Endothelial cell of umbilical vein (primary cell): ENCODE measurements around the gene COL4A2. TPM values are rescaled to one million over a fixed set of nuclear protein-coding genes. Genes with fewer than 3 reads are reported as not detected.

Source experiments
- BruUV-seq: library from RNA; stranded (reverse); fragments of 400-500 nt; replicated peaks from 2 replicates; lab custom pipeline; 2021; lab: Mats Ljungman, UMichigan
- CTCF ChIA-PET: fragments of 300-600, 350-600 bp; sonication (Branson Sonifier 250); formaldehyde crosslinking; loops from one replicate; lab custom pipeline; 2021; ENCODE audit warnings: antibody characterized with exemption, inconsistent platforms; lab: Charles Lee
- POLR2A ChIA-PET: fragments of 300-600, 350-600 bp; sonication (Branson Sonifier 250); formaldehyde crosslinking; loops from one replicate; lab custom pipeline; 2021; ENCODE audit warnings: antibody characterized with exemption, inconsistent platforms; lab: Charles Lee
- DNase-seq: peaks from one replicate; pipeline ENCODE4 v3.0.0-alpha.2; 2011; ENCODE audit warnings: low read depth, low spot score
- FAIRE-seq: peaks from 2 replicates; lab custom pipeline; 2011; peaks lifted over from hg19 to GRCh38; lab: Jason Lieb, UNC
- H2AFZ ChIP-seq: 2 replicates; pipeline ENCODE4 v1.6.0; 2012; ENCODE audit warnings: low read depth, low read length, control low read depth, inconsistent platforms
- H3K27ac ChIP-seq: 2 replicates; pipeline ENCODE4 v1.5.1; 2011; ENCODE audit warnings: low read depth, mild to moderate bottlenecking, control low read depth, low read length, moderate library complexity; ENCODE audit not compliant: insufficient read depth
- H3K27me3 ChIP-seq, 2 experiments: 2 replicates each; pipeline versions ENCODE4 v1.6.0 to v1.6.1; 2011; ENCODE audit warnings: low read length in 2 of 2, mixed read lengths in 1 of 2; ENCODE audit not compliant: control insufficient read depth in 2 of 2, insufficient read depth in 2 of 2
- H3K36me3 ChIP-seq, 2 experiments: 2 replicates in 1 of 2; 3 replicates in 1 of 2; pipeline ENCODE4 v1.5.1; 2011; ENCODE audit warnings: low read length in 2 of 2, mild to moderate bottlenecking in 1 of 2, moderate library complexity in 1 of 2; ENCODE audit not compliant: control insufficient read depth in 2 of 2, insufficient read depth in 2 of 2; ENCODE audit errors: extremely low read depth in 1 of 2
- H3K4me1 ChIP-seq: 3 replicates; pipeline ENCODE4 v1.5.1; 2011; ENCODE audit warnings: mild to moderate bottlenecking, low read length; ENCODE audit not compliant: control insufficient read depth, insufficient read depth; ENCODE audit errors: extremely low read depth
- H3K4me2 ChIP-seq: 2 replicates; pipeline ENCODE4 v1.6.1; 2011; ENCODE audit warnings: low read length, control low read depth, mixed read lengths; ENCODE audit not compliant: insufficient read depth
- H3K4me3 ChIP-seq, 3 experiments: fragments of 200-600 bp in 1 of 3; sonication (generic), shearing (Covaris generic) in 1 of 3; replicated peaks in 1 of 3; 2 replicates each; pipeline ENCODE4 v1.5.1; 2011 to 2016; ENCODE audit warnings: control low read depth in 3 of 3, low read length in 3 of 3, mild to moderate bottlenecking in 2 of 3, inconsistent platforms in 1 of 3, low read depth in 1 of 3, moderate library complexity in 1 of 3; ENCODE audit not compliant: insufficient read depth in 1 of 3
- H3K79me2 ChIP-seq: 2 replicates; pipeline ENCODE4 v1.6.0; 2012; ENCODE audit warnings: low read length, inconsistent platforms; ENCODE audit not compliant: control insufficient read depth, insufficient read depth
- H3K9ac ChIP-seq: replicated peaks from 2 replicates; pipeline ENCODE3; 2011; ENCODE audit warnings: low read length, control low read depth; ENCODE audit not compliant: insufficient read depth; ENCODE audit errors: extremely low read depth
- H3K9me1 ChIP-seq: replicated peaks from 3 replicates; pipeline ENCODE4 v1.6.0; 2011; ENCODE audit warnings: mild to moderate bottlenecking, low read length; ENCODE audit not compliant: control insufficient read depth, insufficient read depth; ENCODE audit errors: extremely low read depth
- H3K9me3 ChIP-seq: replicated peaks from 2 replicates; pipeline ENCODE4 v1.5.1; 2012; ENCODE audit warnings: low read length, inconsistent platforms; ENCODE audit not compliant: control insufficient read depth, insufficient read depth
- H4K20me1 ChIP-seq: replicated peaks from 2 replicates; pipeline ENCODE3; 2011; ENCODE audit warnings: mild to moderate bottlenecking, low read length; ENCODE audit not compliant: control insufficient read depth, insufficient read depth; ENCODE audit errors: extremely low read depth
- CTCF ChIP-seq, 2 donors: IDR thresholded peaks; 1 replicate in 1 of 2; 2 replicates in 1 of 2; pipeline ENCODE4 v1.5.1; 2011; ENCODE audit warnings: low read length in 2 of 2, mild to moderate bottlenecking in 2 of 2, moderate library complexity in 2 of 2, control low read depth in 1 of 2, inconsistent platforms in 1 of 2, low read depth in 1 of 2; ENCODE audit not compliant: insufficient read depth in 1 of 2; ENCODE audit errors: extremely low read depth in 1 of 2
- EZH2 ChIP-seq: IDR thresholded peaks from 2 replicates; pipeline ENCODE4 v1.6.1; 2012; ENCODE audit warnings: borderline replicate concordance, low read depth, mild to moderate bottlenecking, moderate library complexity, low read length, inconsistent platforms; ENCODE audit not compliant: severe bottlenecking
- FOS ChIP-seq: IDR thresholded peaks from 2 replicates; pipeline ENCODE4 v1.6.1; 2011; ENCODE audit warnings: mild to moderate bottlenecking, low read length, moderate library complexity, borderline replicate concordance; ENCODE audit not compliant: insufficient read depth
- GATA2 ChIP-seq: IDR thresholded peaks from 2 replicates; pipeline ENCODE4 v1.7.0; 2011; ENCODE audit warnings: low read depth, mild to moderate bottlenecking, moderate library complexity, mixed read lengths, low read length; ENCODE audit not compliant: insufficient read length, insufficient read depth
- JUN ChIP-seq: IDR thresholded peaks from 2 replicates; pipeline ENCODE4 v1.6.1; 2011; ENCODE audit warnings: borderline replicate concordance, low read depth; ENCODE audit not compliant: insufficient read length, insufficient read depth
- MYC ChIP-seq: IDR thresholded peaks from one replicate; pipeline ENCODE4 v1.6.1; 2011; ENCODE audit warnings: mild to moderate bottlenecking, low read depth, low read length
- POLR2A ChIP-seq: IDR thresholded peaks from 2 replicates; pipeline ENCODE4 v1.6.1; 2012; ENCODE audit warnings: low read depth, mild to moderate bottlenecking, control low read depth, low read length
- POLR2AphosphoS5 ChIP-seq: IDR thresholded peaks from 2 replicates; pipeline ENCODE4 v1.6.1; 2012; ENCODE audit warnings: low read depth, mild to moderate bottlenecking, control low read depth, low read length, moderate library complexity; ENCODE audit not compliant: insufficient read depth
- dilution Hi-C: fragments of 300-500 bp; cut with MboI; formaldehyde crosslinking; loops from one replicate; pipeline ENCODE4 v1.15.0; 2019; ENCODE audit warnings: low sequenced_read_pairs; ENCODE audit not compliant: extremely low pct_ligation_motif_present
- intact Hi-C: fragments of 100-400 bp; cut with micrococcal nuclease; formaldehyde crosslinking; loops from one replicate; pipeline ENCODE4 v1.10.0; 2022
- polyA plus RNA-seq, 4 experiments: library from polyadenylated mRNA; depleted of rRNA in 3 of 4; stranded (reverse) in 3 of 4; unstranded in 1 of 4; fragments of >200 nt; gene quantifications; 2 replicates each; pipeline versions ENCODE4 v1.2.1 to v1.2.3, GENCODE V29; 2011 to 2012; ENCODE audit warnings: missing spikeins in 1 of 4
- total RNA-seq: library from RNA; stranded (reverse); gene quantifications from 2 replicates; pipeline ENCODE4 v1.2.3, GENCODE V29; 2021
- TF ChIP-seq, protein P1 (sequence below): IDR thresholded peaks from 2 replicates; pipeline ENCODE4 v1.6.1; 2011; ENCODE audit not compliant: insufficient read depth, insufficient read length

Gene COL4A2
- total and polyA plus RNA-seq, 2 donors (not counting 3 experiments of a cell fraction or from before 2014, with no cell fraction given) = 792 to 940 TPM

- Histone ChIP-seq H3K9ac (no peak overlapping the region), H3K4me3 (no peak overlapping the region), H3K27me3 (no peaks in the 10 kb centered on the region), H3K27ac (no peak overlapping the region), H3K4me1 (peaks cover 19% of the 10 kb centered on the region), H2AFZ (no peak overlapping the region), H3K36me3 (peaks cover 6 to 42% of the 10 kb centered on the region in 2 experiments), H3K9me3 (no peaks in the 10 kb centered on the region), H3K9me1 (no peaks in the 10 kb centered on the region), H3K79me2 (no peaks in the 10 kb centered on the region), H3K4me2 (no peak overlapping the region), H4K20me1 (no peaks in the 10 kb centered on the region)
- no peak for DNase-seq
- POLR2A ChIA-PET = no interaction called here
- no peak for FAIRE-seq
- TF ChIP-seq POLR2AphosphoS5 (no peak), MYC (no peak), FOS (no peak), POLR2A (no peak)
- CTCF ChIA-PET = no interaction called here
- dilution Hi-C loops = no loop called here
- intact Hi-C loops = loop anchor here (1.0 kb wide), 1 partner anchor 43 kb away; no protein-coding TSS in a partner anchor
- no TSS peak for BruUV-seq
Observed at GRCh38 chr13:110475550-110476219, 168.6 kb downstream of the COL4A2 start.

DNA sequence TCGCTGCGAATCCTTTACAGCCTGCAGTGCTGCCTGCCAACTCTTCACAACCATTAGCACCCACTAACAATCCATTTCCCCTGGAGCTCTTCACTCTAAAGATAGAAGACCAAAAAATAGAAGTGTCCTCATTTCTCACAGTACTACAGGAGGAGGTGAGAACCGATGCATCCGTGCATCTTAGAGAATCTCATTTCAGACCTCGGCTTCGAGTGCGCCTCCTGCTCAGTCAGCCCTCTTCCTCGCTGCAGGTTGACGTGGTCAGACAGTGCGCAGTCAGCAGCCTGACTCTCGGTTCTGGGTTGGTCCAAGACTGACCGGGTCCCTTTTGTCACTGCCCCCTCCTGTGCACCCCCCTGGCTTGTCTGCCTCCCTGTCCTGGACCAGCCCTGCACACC lies 169.1 kb downstream of the COL4A2 start:
- Histone ChIP-seq H3K27ac (no peak overlapping the region), H3K36me3 (peaks cover 4 to 42% of the 10 kb centered on the region in 2 experiments), H4K20me1 (no peaks in the 10 kb centered on the region), H3K9me3 (no peaks in the 10 kb centered on the region), H3K9ac (no peak overlapping the region), H3K4me1 (peaks cover 19% of the 10 kb centered on the region), H2AFZ (no peak overlapping the region), H3K79me2 (no peaks in the 10 kb centered on the region), H3K4me2 (no peak overlapping the region), H3K4me3 (no peak overlapping the region), H3K9me1 (no peaks in the 10 kb centered on the region), H3K27me3 (no peaks in the 10 kb centered on the region)
- ChIA-PET POLR2A (no interaction called here), CTCF (no interaction called here)
- DNase-seq = no peak
- intact Hi-C loops = no loop called here
- no TSS peak for BruUV-seq
- dilution Hi-C loops = no loop called here
- TF ChIP-seq, protein P1, sequence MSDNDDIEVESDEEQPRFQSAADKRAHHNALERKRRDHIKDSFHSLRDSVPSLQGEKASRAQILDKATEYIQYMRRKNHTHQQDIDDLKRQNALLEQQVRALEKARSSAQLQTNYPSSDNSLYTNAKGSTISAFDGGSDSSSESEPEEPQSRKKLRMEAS = no peak
- TF ChIP-seq JUN (no peak), POLR2AphosphoS5 (no peak), CTCF (IDR thresholded peaks at IDR 0.05; ENCODE audit: extremely low read depth in 1 of 2, insufficient read depth in 1 of 2, low read depth in 1 of 2, low read length in 2 of 2) (no peak), EZH2 (no peak), FOS (no peak), POLR2A (no peak), GATA2 (no peak), MYC (no peak)
- no peak for FAIRE-seq
